Endothelial cell (in vitro differentiated cells): ENCODE results near the gene DSEL. TPM values are rescaled to one million over a fixed set of nuclear protein-coding genes. Genes with fewer than 3 reads are reported as not detected.

Experiments
- DNase-seq: peaks from one replicate; pipeline ENCODE4 v3.0.0; 2021; ENCODE audit warnings: low spot score
- H3K27ac Mint-ChIP-seq: one replicate; pipeline ENCODE4 v1.8.0; 2021; ENCODE audit warnings: mixed read lengths, inconsistent platforms; ENCODE audit not compliant: unreplicated experiment
- H3K27me3 Mint-ChIP-seq: one replicate; pipeline ENCODE4 v1.8.0; 2021; ENCODE audit warnings: mild to moderate bottlenecking, moderate library complexity, mixed read lengths, inconsistent platforms; ENCODE audit not compliant: unreplicated experiment
- H3K36me3 Mint-ChIP-seq: one replicate; pipeline ENCODE4 v1.8.0; 2021; ENCODE audit warnings: mild to moderate bottlenecking, low read depth, mixed read lengths, inconsistent platforms; ENCODE audit not compliant: unreplicated experiment
- H3K4me1 Mint-ChIP-seq: one replicate; pipeline ENCODE4 v1.8.0; 2021; ENCODE audit warnings: mild to moderate bottlenecking, mixed read lengths, inconsistent platforms; ENCODE audit not compliant: unreplicated experiment
- H3K4me3 Mint-ChIP-seq: one replicate; pipeline ENCODE4 v1.8.0; 2021; ENCODE audit warnings: mild to moderate bottlenecking, mixed read lengths, inconsistent platforms; ENCODE audit not compliant: unreplicated experiment
- H3K9me3 Mint-ChIP-seq: one replicate; pipeline ENCODE4 v1.8.0; 2021; ENCODE audit warnings: mixed read lengths, inconsistent platforms; ENCODE audit not compliant: unreplicated experiment
- CTCF ChIP-seq: fragments of 200-600 bp; sonication (generic); IDR thresholded peaks from one replicate; pipeline ENCODE4 v1.5.0; 2021; ENCODE audit warnings: antibody characterized with exemption; ENCODE audit not compliant: unreplicated experiment
- total RNA-seq: library from RNA; stranded (reverse); fragmentation: NEBNext Ultra II Directional; extraction: Animal tissue kit (Norgen Biotek cat#: 25700); gene quantifications from one replicate; pipeline ENCODE4 v1.2.1, GENCODE V29; 2021; ENCODE audit not compliant: unreplicated experiment

Gene DSEL
- total RNA-seq, 1 donor from 2014 or later, result 8.1 TPM

- peaks cover 8% of the 10 kb centered on the region for H3K4me1 Mint-ChIP-seq
- H3K9me3 Mint-ChIP-seq, result no peaks in the 10 kb centered on the region
- DNase-seq, result no peak
- no peak overlapping the region for H3K4me3 Mint-ChIP-seq
- H3K27me3 Mint-ChIP-seq, result no peaks in the 10 kb centered on the region
- no peak for TF ChIP-seq CTCF
- no peak overlapping the region for H3K27ac Mint-ChIP-seq
- H3K36me3 Mint-ChIP-seq, result no peaks in the 10 kb centered on the region
Observed at GRCh38 chr18:67485655-67486054, 30.9 kb downstream of the DSEL start.

- H3K4me1 Mint-ChIP-seq, result peaks cover 8% of the 10 kb centered on the region
- no peak for TF ChIP-seq CTCF
- no peaks in the 10 kb centered on the region for H3K27me3 Mint-ChIP-seq
- H3K9me3 Mint-ChIP-seq, result no peaks in the 10 kb centered on the region
- no peaks in the 10 kb centered on the region for H3K36me3 Mint-ChIP-seq
- no peak overlapping the region for H3K27ac Mint-ChIP-seq
- no peak overlapping the region for H3K4me3 Mint-ChIP-seq
- no peak for DNase-seq
Observed at GRCh38 chr18:67484458-67484857, 32.1 kb downstream of the DSEL start.

DNA sequence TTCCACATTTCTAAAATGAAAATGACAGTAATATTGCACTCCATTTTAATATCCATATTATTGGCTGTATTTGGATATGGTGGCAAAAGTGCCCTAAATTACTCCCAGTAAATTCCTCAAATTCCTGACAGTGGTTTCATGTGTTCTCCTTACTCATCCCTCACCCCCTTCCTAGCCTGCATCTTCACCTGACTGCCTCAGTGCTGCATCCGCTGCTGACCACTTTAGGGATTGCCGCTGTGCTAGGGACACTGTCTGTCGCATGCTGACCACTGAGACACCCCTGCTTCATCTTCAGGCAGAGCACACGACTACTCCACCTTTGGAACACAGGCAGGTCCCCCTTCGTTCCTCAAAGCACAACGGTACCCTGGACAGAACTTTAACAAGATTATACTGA, 32.6 kb downstream of the DSEL start:
- no peaks in the 10 kb centered on the region for H3K9me3 Mint-ChIP-seq
- no peak for DNase-seq
- H3K4me3 Mint-ChIP-seq, result no peak overlapping the region
- no peak overlapping the region for H3K27ac Mint-ChIP-seq
- H3K36me3 Mint-ChIP-seq, result no peaks in the 10 kb centered on the region
- peaks cover 8% of the 10 kb centered on the region for H3K4me1 Mint-ChIP-seq
- no peak for TF ChIP-seq CTCF
- no peaks in the 10 kb centered on the region for H3K27me3 Mint-ChIP-seq

DNA sequence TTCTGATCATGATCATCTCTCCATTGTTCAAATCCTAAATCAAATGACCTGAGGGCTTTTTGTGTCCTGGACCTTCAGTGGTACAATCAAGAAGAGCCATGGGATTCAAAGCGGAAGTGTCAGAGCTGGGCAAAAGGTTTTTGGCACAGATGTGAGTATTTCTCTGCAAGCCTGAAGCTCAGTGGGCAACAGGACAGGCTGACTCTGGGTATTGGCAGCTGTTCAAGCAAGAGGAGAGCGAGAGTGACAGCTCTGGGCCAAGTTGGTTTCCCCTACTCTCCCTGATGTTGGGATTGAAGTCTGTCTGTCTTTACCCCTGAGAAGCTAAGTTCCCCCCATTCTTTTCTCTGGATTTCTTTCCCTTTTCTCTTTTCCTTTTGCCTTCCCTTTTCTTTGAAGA, 33.3 kb downstream of the DSEL start:
- no peak for DNase-seq
- Mint-ChIP-seq H3K9me3 (no peaks in the 10 kb centered on the region), H3K4me1 (peaks cover 8% of the 10 kb centered on the region), H3K27me3 (no peaks in the 10 kb centered on the region), H3K4me3 (no peak overlapping the region), H3K27ac (no peak overlapping the region), H3K36me3 (no peaks in the 10 kb centered on the region)
- no peak for TF ChIP-seq CTCF

- no peak overlapping the region for H3K4me3 Mint-ChIP-seq
- DNase-seq, result no peak
- no peak overlapping the region for H3K27ac Mint-ChIP-seq
- H3K4me1 Mint-ChIP-seq, result peaks cover 2% of the 10 kb centered on the region
- no peaks in the 10 kb centered on the region for H3K9me3 Mint-ChIP-seq
- no peaks in the 10 kb centered on the region for H3K27me3 Mint-ChIP-seq
- no peak for TF ChIP-seq CTCF
- no peaks in the 10 kb centered on the region for H3K36me3 Mint-ChIP-seq
Observed at GRCh38 chr18:67478249-67478648, 38.3 kb downstream of the DSEL start.
